ENCODE measurements around the gene TMEM151B.

DNA sequence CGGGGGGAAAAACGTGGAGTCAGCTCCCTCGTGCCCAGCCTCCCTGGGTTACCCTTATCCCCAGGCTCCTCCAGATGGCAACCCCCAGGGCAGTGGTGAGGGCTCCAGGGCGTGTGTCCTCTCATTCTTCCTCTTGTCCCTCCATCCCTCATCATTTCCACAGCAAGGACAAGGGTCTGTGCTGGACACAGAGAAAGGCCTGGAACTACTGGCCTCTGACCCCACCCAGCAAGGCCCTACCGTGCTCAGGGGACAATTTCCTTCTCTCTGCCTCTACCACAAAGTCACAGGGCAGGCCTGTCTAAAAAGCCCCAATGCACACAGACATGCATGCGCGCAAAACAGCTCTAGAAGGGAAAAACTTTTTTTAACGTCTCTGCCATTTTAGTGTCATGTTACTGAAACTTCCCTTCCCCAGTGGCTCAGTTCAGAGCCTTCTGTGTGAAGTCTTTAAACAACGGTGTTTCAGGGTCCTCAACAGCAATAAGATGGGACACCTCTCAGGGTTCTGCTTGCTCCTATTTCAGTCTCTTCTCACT, 11.9 kb upstream of the TMEM151B start:
- TF ChIP-seq POLR2AphosphoS5 (IDR thresholded peaks at IDR 0.05; ENCODE audit: borderline replicate concordance, low read depth, low read length), result no peak
- TF ChIP-seq EZH2 (IDR thresholded peaks at IDR 0.05), result no peak

Data from SK-N-MC (cell line).